Colon (tissue), 2 donors: ENCODE data around the gene ELAVL1.

Source experiments
- FAIRE-seq: peaks from 2 replicates; lab custom pipeline; 2012; peaks lifted over from hg19 to GRCh38; lab: Jason Lieb, UNC
- donor health status: control.
- donor health status: control.

ELAVL1 gene

GRCh38 chr19:7909471-7910067 lies 95.9 kb downstream of the ELAVL1 start:
- FAIRE-seq: no peak

GRCh38 chr19:7908742-7909461 lies 96.5 kb downstream of the ELAVL1 start:
- FAIRE-seq: no peak
